Measurements from ENCODE around the gene DAND5. TPM values are rescaled to one million over a fixed set of nuclear protein-coding genes. Genes with fewer than 3 reads are reported as not detected.

The DAND5 gene
- polyA plus RNA-seq, 3 donors = not detected

DNA sequence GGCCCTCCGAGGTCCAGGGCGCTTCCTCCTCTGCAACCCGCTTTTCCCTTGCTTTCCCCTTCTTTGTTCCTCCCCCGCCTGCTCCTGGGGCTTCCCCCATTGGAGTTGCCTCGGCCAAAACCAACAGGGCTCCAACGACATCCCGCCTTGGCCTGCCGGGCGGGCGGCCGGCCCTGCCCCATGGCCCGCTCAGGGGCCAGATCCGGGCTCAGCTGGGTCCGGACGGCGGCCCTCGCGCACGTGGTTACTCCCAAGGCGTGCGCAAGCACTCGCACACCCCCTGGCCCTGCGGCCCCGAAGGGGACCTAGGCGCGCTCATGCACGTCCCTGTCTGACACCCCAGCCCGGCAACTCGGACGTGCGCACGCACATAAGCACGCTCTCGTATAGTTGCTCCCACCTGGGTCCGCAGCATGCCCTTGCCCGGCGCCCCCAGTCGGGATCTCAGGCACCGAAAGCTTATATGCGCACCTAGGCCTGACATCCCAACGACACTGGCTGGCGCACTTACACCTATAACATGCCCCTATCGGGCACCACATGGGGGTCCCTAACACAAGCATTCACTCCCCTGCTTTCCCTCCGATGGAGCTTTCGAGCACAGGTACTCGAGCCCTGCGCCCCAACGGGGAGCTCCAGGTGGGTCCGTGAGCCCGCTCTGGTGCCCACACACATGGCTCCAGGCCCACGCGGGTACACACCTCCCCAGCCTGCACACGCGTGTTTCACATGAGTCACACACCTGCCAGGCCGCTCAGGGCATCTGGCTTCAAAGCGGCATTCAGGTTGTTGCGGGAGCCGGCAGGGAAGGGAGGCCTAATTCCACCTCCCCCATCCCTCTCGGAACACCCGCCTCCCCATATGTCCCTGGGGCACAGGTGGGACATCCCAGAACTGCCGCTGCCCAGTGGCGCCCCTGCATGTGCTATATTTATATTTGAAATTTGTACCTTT is 40.9 kb downstream of the DAND5 start:
- Histone ChIP-seq H3K9me3 (replicated peaks in 1 of 2; ENCODE audit: control insufficient read depth in 1 of 2, insufficient read depth in 1 of 2, low read length in 2 of 2) (peaks cover 4 to 34% of the 10 kb centered on the region in 2 donors), H3K4me1 (ENCODE audit: control insufficient read depth in 1 of 2, insufficient read depth in 2 of 2, low read length in 2 of 2) (peaks cover 26 to 31% of the 10 kb centered on the region in 2 donors), H3K27ac (ENCODE audit: low read depth in 1 of 2, low read length in 2 of 2) (no peak overlapping the region), H3K9ac (ENCODE audit: insufficient read depth, low read length, poor library complexity, severe bottlenecking) (no peak overlapping the region), H3K27me3 (ENCODE audit: control insufficient read depth in 2 of 2, insufficient read depth in 2 of 2, low read length in 2 of 2) (peaks cover 52 to 72% of the 10 kb centered on the region in 2 donors), H3K36me3 (replicated peaks in 1 of 2; ENCODE audit: control insufficient read depth in 1 of 2, insufficient read depth in 2 of 2, low read length in 2 of 2) (no peaks in the 10 kb centered on the region), H4K20me1 (ENCODE audit: insufficient read depth, low read length) (peaks cover 68% of the 10 kb centered on the region), H3K4me3 (replicated peaks in 1 of 3; ENCODE audit: low read depth in 2 of 3, low read length in 3 of 3) (no peak overlapping the region), H3K79me2 (ENCODE audit: insufficient read depth, low read length) (no peaks in the 10 kb centered on the region), H2AFZ (ENCODE audit: insufficient read depth, low read depth, low read length, poor library complexity, severe bottlenecking) (no peak overlapping the region), H3K4me2 (replicated peaks; ENCODE audit: extremely low read depth, low read length, poor library complexity, severe bottlenecking) (no peak overlapping the region)
- Mint-ChIP-seq H3K4me3 (peak overlapping the region in 1 of 2 donors; percentile 76), H3K9me3 (peaks cover 4 to 38% (median 20%) of the 10 kb centered on the region in 7 donors), H3K27me3 (ENCODE audit: low read depth in 3 of 3) (peaks cover 63 to 74% (median 66%) of the 10 kb centered on the region in 3 donors), H3K4me1 (peaks cover 33% of the 10 kb centered on the region), H3K36me3 (peaks cover 17 to 18% of the 10 kb centered on the region in 2 donors), H3K27ac (no peak overlapping the region)
- TF ChIP-seq CTCF (IDR thresholded peaks at IDR 0.05) = no peak
- WGBS (ENCODE audit: insufficient coverage) = 32% methylated on average over 54 of the region's 62 CpGs
- no peak for DNase-seq
- intact Hi-C loops (cut with micrococcal nuclease) = no loop called here

- intact Hi-C loops (cut with micrococcal nuclease) = no loop called here
- Histone ChIP-seq H3K4me3 (replicated peaks in 1 of 3; ENCODE audit: low read depth in 2 of 3, low read length in 3 of 3) (no peak overlapping the region), H3K9ac (ENCODE audit: insufficient read depth, low read length, poor library complexity, severe bottlenecking) (no peak overlapping the region), H3K79me2 (ENCODE audit: insufficient read depth, low read length) (no peaks in the 10 kb centered on the region), H3K4me2 (replicated peaks; ENCODE audit: extremely low read depth, low read length, poor library complexity, severe bottlenecking) (no peak overlapping the region), H3K27ac (ENCODE audit: low read depth in 1 of 2, low read length in 2 of 2) (no peak overlapping the region), H2AFZ (ENCODE audit: insufficient read depth, low read depth, low read length, poor library complexity, severe bottlenecking) (no peak overlapping the region), H3K27me3 (ENCODE audit: control insufficient read depth in 2 of 2, insufficient read depth in 2 of 2, low read length in 2 of 2) (peaks cover 52 to 79% of the 10 kb centered on the region in 2 donors), H3K36me3 (replicated peaks in 1 of 2; ENCODE audit: control insufficient read depth in 1 of 2, insufficient read depth in 2 of 2, low read length in 2 of 2) (no peaks in the 10 kb centered on the region), H3K9me3 (replicated peaks in 1 of 2; ENCODE audit: control insufficient read depth in 1 of 2, insufficient read depth in 1 of 2, low read length in 2 of 2) (peaks cover 4 to 36% of the 10 kb centered on the region in 2 donors), H4K20me1 (ENCODE audit: insufficient read depth, low read length) (peaks cover 74% of the 10 kb centered on the region), H3K4me1 (ENCODE audit: control insufficient read depth in 1 of 2, insufficient read depth in 2 of 2, low read length in 2 of 2) (peaks cover 26 to 31% of the 10 kb centered on the region in 2 donors)
- H3K4me3 Mint-ChIP-seq = peak overlapping the region in 1 of 2 donors; percentile 76
- peaks cover 33% of the 10 kb centered on the region for H3K4me1 Mint-ChIP-seq
- H3K36me3 Mint-ChIP-seq = peaks cover 17 to 18% of the 10 kb centered on the region in 2 donors
- DNase-seq = no peak
- 45% methylated on average over 9 of the region's 39 CpGs for WGBS (ENCODE audit: insufficient coverage)
- no peak overlapping the region for H3K27ac Mint-ChIP-seq
- no peak for TF ChIP-seq CTCF (IDR thresholded peaks at IDR 0.05)
- H3K9me3 Mint-ChIP-seq = peaks cover 4 to 38% (median 22%) of the 10 kb centered on the region in 7 donors
- H3K27me3 Mint-ChIP-seq (ENCODE audit: low read depth in 3 of 3) = peaks cover 68 to 77% (median 72%) of the 10 kb centered on the region in 3 donors
Observed at GRCh38 chr19:13010992-13011652, 41.7 kb downstream of the DAND5 start.

Measured in CD14-positive monocyte (primary cell).